IPS DF 4.7 (cell line): ENCODE results near the gene ZFHX2.
A peak's percentile ranks its signal among the peaks of the same experiment; 100 is the strongest.
"Not testable (repeated sequence)": the region's sequence is repeated elsewhere in the genome, so short reads cannot be mapped to it uniquely, and the experiment has no call there.

Source experiments
- DNase-seq: peaks from one replicate; pipeline ENCODE4 v3.0.0-alpha.2; 2013; ENCODE audit warnings: low spot score; ENCODE audit errors: extremely low read depth

The ZFHX2 gene

GRCh38 chr14:23540141-23540469, 11.5 kb downstream of the ZFHX2 start:
- no peak for DNase-seq

GRCh38 chr14:23539248-23540140, 12.1 kb downstream of the ZFHX2 start:
- no peak for DNase-seq

- DNase-seq, result no peak
Measured at GRCh38 chr14:23538785-23539184, 12.8 kb downstream of the ZFHX2 start.

- DNase-seq, result no peak
Measured at GRCh38 chr14:23538050-23538718, 13.4 kb downstream of the ZFHX2 start.

GRCh38 chr14:23537351-23538049, 14.1 kb downstream of the ZFHX2 start:
- DNase-seq, result peak; percentile 98

GRCh38 chr14:23536906-23537305, 14.7 kb downstream of the ZFHX2 start:
- not testable (repeated sequence) for DNase-seq

GRCh38 chr14:23536494-23536893, 15.1 kb downstream of the ZFHX2 start:
- DNase-seq, result no peak

- no peak for DNase-seq
Measured at GRCh38 chr14:23535943-23536342, 15.6 kb downstream of the ZFHX2 start.

GRCh38 chr14:23533652-23534435, 17.7 kb downstream of the ZFHX2 start:
- no peak for DNase-seq

- DNase-seq, result no peak
Measured at GRCh38 chr14:23532658-23533057, 18.9 kb downstream of the ZFHX2 start.

- DNase-seq, result no peak
Measured at GRCh38 chr14:23531391-23531790, 20.2 kb downstream of the ZFHX2 start.

- no peak for DNase-seq
Measured at GRCh38 chr14:23530375-23531055, 21.1 kb downstream of the ZFHX2 start.

- DNase-seq, result no peak
Measured at GRCh38 chr14:23529016-23529415, 22.5 kb downstream of the ZFHX2 start.

- no peak for DNase-seq
Measured at GRCh38 chr14:23528555-23528954, 23.0 kb downstream of the ZFHX2 start.

- no peak for DNase-seq
Measured at GRCh38 chr14:23525611-23526010, 26.0 kb downstream of the ZFHX2 start.

GRCh38 chr14:23524954-23525353, 26.6 kb downstream of the ZFHX2 start:
- DNase-seq, result no peak

- DNase-seq, result no peak
Measured at GRCh38 chr14:23523229-23524016, 28.1 kb downstream of the ZFHX2 start.

GRCh38 chr14:23522643-23523198, 28.8 kb downstream of the ZFHX2 start:
- no peak for DNase-seq

GRCh38 chr14:23521785-23522640, 29.6 kb downstream of the ZFHX2 start:
- DNase-seq, result no peak
